GM21381 (cell line): ENCODE measurements around the gene ZCCHC24.

Experiments used
- ATAC-seq: cut with Tn5 transposase; IDR thresholded peaks from one replicate; pipeline ENCODE4 v1.9.1; 2021; ENCODE audit warnings: mild to moderate bottlenecking, moderate library complexity; ENCODE audit not compliant: unreplicated experiment

The ZCCHC24 gene

DNA sequence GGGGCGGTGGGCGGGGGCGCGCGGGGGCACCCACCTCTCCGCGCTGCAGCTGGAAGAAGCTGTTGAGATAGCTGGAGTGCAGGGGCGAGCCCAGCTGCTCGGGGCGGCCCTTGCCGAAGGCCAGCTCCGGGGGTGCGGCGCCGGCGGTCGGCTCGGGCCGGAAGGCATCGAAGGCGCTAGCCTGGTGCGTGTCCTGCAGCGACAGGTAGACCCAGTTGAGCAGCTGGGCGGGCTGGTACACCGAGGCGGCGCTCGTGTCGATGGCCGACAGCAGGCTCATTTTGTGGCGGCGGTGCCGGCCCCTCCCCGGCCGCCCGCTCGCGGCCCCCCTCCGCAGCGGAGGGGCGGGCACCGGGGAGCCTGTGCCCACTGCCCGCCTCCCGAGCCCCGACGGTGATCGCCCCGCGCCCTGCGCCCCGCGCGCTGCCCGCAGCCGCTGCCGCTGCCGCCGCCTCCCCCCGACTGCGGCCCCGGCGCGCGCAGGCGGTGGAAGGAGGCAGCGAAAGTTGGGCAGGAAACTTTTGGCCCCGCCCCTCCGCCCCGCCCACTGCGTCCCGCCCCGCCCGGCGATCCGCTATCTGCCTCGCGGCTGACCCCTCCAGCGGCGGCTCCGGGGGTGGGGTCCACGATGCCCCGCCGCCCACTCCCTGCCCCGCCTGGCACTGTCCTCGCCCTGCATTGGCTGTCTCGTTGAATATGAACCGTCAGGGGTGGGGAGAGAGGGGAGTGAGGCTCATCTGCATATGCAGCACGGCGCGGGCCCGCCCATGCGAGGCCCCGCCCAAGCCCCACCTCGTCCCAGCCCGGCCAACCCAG lies at the start of gene ZCCHC24:
TSS of gene ZCCHC24 (minus strand) at position 464 of the 816 bp plus-strand sequence. CDS start at position 280, 184 bp downstream.
- ATAC-seq, result peak; percentile 94

- no peak for ATAC-seq
These were observed 48.4 kb upstream of the ZCCHC24 start for GRCh38 chr10:79493806-79494205.

- no peak for ATAC-seq
These were observed 47.4 kb upstream of the ZCCHC24 start for GRCh38 chr10:79492839-79493238.

DNA sequence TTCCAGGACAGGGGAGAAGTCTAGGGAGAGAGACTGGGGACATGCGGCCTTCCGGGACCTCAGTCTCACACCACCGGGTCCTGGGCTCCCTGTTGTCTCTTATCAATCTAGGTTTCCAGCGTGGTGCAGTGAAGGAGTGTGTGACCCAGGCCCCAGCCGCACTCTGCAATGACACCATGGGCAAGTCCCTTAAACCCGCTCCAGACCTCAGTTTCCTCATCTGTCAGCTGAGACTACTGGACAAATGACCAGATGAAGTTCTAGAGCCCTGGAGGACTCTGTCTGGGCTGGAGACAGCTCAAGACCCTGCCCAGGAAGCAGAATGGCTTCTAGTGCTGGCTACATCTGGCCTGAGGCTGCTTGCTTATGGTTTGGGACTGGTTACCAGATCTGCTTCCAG lies 46.8 kb upstream of the ZCCHC24 start:
- no peak for ATAC-seq

DNA sequence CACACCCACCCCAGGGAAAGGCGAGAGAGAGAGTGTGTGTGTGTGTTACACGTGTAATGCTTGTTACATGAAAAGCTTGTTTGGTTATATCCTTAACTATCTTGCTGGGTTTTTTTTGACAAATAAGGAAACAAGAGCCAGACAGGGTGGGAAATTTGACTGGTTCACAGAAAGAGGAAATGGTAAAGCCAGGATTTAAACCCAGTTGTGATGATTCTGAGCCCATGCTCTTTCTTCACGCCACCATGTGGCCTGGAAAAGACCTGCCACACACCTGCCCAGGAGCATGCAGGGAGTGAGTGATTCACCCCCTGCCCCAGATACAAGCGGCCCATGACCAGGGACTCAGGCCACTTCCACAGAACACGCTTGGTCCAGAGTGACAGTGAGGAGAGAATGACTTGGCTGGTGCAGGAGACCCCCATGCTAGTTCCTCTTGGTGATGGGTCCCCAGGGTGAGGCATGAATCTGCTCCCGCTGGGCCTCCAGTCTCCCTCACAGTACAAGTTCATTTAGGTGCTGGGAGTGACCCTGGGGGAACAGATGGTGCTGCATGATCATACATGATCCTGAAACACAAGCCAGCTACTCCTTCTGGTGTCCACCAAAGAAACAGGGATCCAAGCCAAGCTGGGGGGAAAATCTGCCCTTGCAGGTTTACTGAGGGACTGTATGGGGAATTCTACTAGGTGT lies 45.9 kb upstream of the ZCCHC24 start:
- ATAC-seq, result no peak

GRCh38 chr10:79490400-79491142 lies 45.1 kb upstream of the ZCCHC24 start:
- ATAC-seq, result no peak

- no peak for ATAC-seq
These were observed 43.4 kb upstream of the ZCCHC24 start for GRCh38 chr10:79488870-79489269.

DNA sequence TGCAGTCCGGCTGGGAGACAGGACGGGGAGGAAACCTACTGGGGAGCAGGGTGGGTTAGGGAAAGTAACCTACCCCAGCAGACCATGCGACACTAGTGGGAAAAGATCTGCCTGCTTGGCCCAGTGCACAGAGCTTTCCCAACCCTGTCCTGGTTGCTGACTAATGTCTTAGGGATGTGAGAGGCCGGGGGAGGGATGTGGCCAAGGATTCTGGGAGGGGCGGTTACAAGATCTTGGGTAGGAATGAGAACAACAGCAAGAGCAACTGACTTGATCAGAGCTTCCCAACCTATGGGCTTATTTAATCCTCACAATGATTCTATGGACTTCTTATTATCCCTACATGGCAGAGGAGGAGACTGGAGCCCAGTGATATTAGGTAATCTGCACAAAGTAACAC lies 42.9 kb upstream of the ZCCHC24 start:
- ATAC-seq, result no peak

GRCh38 chr10:79487296-79488194 lies 42.1 kb upstream of the ZCCHC24 start:
- peak; percentile 78 for ATAC-seq

- no peak for ATAC-seq
These were observed 39.1 kb upstream of the ZCCHC24 start for GRCh38 chr10:79484476-79484875.

- ATAC-seq, result no peak
These were observed 38.5 kb upstream of the ZCCHC24 start for GRCh38 chr10:79483948-79484347.

GRCh38 chr10:79483299-79483698 lies 37.9 kb upstream of the ZCCHC24 start:
- no peak for ATAC-seq

DNA sequence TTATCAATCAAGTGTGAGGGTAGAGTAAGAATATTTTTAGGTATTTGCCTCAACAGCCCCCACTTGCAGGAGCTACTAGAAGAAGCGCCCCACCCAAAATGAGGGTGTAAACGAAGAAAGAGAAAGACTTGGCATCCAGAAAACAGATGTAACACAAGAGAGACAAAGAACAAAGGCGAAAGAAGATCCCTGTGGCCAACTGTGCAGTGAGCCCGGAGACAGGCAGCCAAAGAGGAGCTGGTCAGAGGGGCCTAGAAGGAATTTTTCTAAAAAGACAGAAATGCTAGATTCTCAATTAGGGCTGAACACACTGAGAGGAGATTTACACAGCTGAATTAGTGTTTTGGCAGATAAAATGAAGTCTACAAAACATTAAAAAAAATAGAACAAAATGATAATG lies 37.3 kb upstream of the ZCCHC24 start:
- ATAC-seq, result no peak

DNA sequence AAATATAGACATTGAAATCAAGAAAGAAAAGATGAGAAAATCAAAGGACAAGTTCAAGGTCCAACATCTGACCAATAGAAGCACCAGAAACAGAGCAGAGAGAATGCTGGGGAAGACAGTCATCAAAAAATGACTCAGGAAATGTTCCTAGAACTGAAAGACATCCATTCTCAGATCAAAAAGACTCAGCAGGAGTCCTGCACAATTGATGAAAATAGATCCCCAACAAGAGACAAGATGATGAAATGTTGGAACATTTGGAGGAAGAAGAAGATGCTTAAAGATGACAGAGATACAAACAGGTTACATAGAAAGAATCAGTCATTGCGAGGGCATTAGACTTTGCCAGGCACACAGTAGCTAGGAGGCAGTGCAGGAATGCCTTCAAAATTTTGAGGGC lies 36.9 kb upstream of the ZCCHC24 start:
- no peak for ATAC-seq

GRCh38 chr10:79479283-79479909 lies 34.0 kb upstream of the ZCCHC24 start:
- ATAC-seq, result no peak

- ATAC-seq, result no peak
These were observed 32.0 kb upstream of the ZCCHC24 start for GRCh38 chr10:79477456-79477855.

GRCh38 chr10:79476645-79477044 lies 31.2 kb upstream of the ZCCHC24 start:
- no peak for ATAC-seq

GRCh38 chr10:79475877-79476276 lies 30.5 kb upstream of the ZCCHC24 start:
- no peak for ATAC-seq

- no peak for ATAC-seq
These were observed 29.8 kb upstream of the ZCCHC24 start for GRCh38 chr10:79475119-79475653.
